ENCODE results near the gene TMEM271. TPM values are rescaled to one million over a fixed set of nuclear protein-coding genes. Genes with fewer than 3 reads are reported as not detected.

The TMEM271 gene
- total and polyA plus RNA-seq, 2 donors (not counting 3 experiments of a cell fraction or from before 2014, with no cell fraction given) = not detected

DNA sequence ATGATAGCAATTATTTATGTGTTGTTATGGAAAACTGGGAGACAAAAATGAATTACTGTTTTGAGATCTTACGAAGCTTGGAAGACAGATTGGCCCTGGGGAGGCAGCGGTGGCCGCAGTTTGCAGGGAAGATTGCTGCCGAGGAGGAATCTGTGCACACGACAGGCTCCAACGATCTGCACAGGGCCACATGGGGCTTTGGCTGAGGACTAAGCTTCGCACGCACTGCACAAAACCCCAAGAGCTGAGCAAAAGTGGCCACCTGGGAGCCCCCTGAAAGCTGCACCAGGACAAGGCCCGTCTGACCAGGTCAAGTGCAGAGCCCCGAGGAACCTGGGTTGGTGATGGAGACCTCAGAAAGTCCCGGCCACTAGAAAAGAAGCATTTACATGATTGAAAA lies 44.1 kb upstream of the TMEM271 start:
- H3K27me3 ChIP-seq (ENCODE audit: control insufficient read depth in 2 of 2, insufficient read depth in 2 of 2, low read length in 2 of 2) = no peaks in the 10 kb centered on the region
- intact Hi-C loops (cut with micrococcal nuclease) = no loop called here

DNA sequence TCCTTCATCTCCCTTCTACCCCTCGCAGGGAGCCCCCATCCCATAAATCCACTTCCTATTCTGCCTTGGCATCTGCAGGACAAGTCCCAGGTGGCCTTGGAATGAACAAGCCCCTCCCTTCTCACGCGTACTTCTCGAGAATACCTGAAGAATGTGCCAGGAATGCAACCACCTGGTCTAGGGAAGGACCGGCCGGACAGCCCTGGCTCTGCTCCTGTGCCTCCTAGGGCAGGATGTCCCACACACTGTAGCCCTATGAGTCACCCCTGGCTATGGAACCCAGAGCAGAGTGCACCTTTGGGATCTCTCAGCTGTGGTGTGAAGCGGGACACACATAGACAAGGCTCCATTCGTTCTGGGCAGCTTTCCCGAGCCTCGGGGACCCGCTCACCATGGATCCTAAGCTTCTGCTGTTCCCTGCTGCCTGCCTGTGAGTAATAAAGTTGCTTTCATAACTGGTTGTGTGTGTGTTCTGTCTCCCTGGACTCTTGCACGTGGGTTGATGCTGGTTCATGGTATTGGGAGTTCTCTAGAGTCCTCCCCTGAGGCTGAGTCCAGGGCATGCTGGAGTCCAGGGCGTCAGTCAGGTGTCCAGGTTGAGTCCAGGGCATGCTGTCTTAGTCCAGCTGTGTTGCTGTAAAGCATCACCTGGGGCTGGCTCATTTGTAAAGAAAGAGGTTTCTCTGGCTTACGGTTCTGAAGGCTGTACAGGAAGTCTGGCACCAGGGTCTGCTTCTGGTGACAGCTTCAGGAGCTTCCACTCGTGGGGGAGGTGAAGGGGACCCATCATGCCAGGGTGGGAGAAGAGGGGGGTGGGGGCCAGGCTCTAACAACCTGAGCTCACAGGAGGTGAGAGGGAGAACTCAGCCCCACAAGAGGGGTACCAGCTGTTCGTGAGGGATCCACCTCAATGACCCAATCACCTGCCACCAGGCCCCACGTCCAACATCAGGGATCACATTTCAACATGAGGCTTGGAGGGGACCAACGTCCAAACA lies 41.8 kb upstream of the TMEM271 start:
- Histone ChIP-seq H3K9me1 (replicated peaks; ENCODE audit: control insufficient read depth, extremely low read depth, insufficient read depth, low read length) (no peaks in the 10 kb centered on the region), H3K36me3 (ENCODE audit: control insufficient read depth in 2 of 2, extremely low read depth in 1 of 2, insufficient read depth in 2 of 2, low read length in 2 of 2) (no peaks in the 10 kb centered on the region), H3K27me3 (ENCODE audit: control insufficient read depth in 2 of 2, insufficient read depth in 2 of 2, low read length in 2 of 2) (no peaks in the 10 kb centered on the region), H3K9ac (replicated peaks; ENCODE audit: extremely low read depth, insufficient read depth, low read length) (no peak overlapping the region), H2AFZ (ENCODE audit: low read depth, low read length) (no peak overlapping the region), H4K20me1 (replicated peaks; ENCODE audit: control insufficient read depth, extremely low read depth, insufficient read depth, low read length) (no peaks in the 10 kb centered on the region), H3K9me3 (replicated peaks; ENCODE audit: control insufficient read depth, insufficient read depth, low read length) (no peaks in the 10 kb centered on the region), H3K27ac (ENCODE audit: insufficient read depth, low read depth, low read length) (no peak overlapping the region), H3K4me3 (replicated peaks in 1 of 3; ENCODE audit: insufficient read depth in 1 of 3, low read depth in 1 of 3, low read length in 3 of 3) (no peak overlapping the region), H3K4me2 (ENCODE audit: insufficient read depth, low read length) (no peak overlapping the region), H3K4me1 (ENCODE audit: control insufficient read depth, extremely low read depth, insufficient read depth, low read length) (no peaks in the 10 kb centered on the region), H3K79me2 (ENCODE audit: control insufficient read depth, insufficient read depth, low read length) (no peaks in the 10 kb centered on the region)
- intact Hi-C loops (cut with micrococcal nuclease) = no loop called here
- BruUV-seq (replicated peaks) = no TSS peak
- CTCF ChIA-PET = no interaction called here
- POLR2A ChIA-PET = no interaction called here
- FAIRE-seq = no peak
- no peak for DNase-seq (ENCODE audit: low read depth, low spot score)
- dilution Hi-C loops (cut with MboI; ENCODE audit: extremely low pct_ligation_motif_present, low sequenced_read_pairs) = no loop called here
- TF ChIP-seq EZH2 (IDR thresholded peaks at IDR 0.05; ENCODE audit: borderline replicate concordance, low read depth, low read length, severe bottlenecking) = no peak
- TF ChIP-seq GATA2 (IDR thresholded peaks at IDR 0.05; ENCODE audit: insufficient read depth, insufficient read length, low read depth, low read length) = no peak
- TF ChIP-seq, protein P1, sequence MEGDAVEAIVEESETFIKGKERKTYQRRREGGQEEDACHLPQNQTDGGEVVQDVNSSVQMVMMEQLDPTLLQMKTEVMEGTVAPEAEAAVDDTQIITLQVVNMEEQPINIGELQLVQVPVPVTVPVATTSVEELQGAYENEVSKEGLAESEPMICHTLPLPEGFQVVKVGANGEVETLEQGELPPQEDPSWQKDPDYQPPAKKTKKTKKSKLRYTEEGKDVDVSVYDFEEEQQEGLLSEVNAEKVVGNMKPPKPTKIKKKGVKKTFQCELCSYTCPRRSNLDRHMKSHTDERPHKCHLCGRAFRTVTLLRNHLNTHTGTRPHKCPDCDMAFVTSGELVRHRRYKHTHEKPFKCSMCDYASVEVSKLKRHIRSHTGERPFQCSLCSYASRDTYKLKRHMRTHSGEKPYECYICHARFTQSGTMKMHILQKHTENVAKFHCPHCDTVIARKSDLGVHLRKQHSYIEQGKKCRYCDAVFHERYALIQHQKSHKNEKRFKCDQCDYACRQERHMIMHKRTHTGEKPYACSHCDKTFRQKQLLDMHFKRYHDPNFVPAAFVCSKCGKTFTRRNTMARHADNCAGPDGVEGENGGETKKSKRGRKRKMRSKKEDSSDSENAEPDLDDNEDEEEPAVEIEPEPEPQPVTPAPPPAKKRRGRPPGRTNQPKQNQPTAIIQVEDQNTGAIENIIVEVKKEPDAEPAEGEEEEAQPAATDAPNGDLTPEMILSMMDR (IDR thresholded peaks at IDR 0.05; ENCODE audit: extremely low read depth in 1 of 2, insufficient read depth in 1 of 2, low read depth in 1 of 2, low read length in 2 of 2) = no peak
- TF ChIP-seq POLR2A (IDR thresholded peaks at IDR 0.05; ENCODE audit: low read depth, low read length) = no peak
- TF ChIP-seq FOS (IDR thresholded peaks at IDR 0.05; ENCODE audit: borderline replicate concordance, insufficient read depth, low read length) = no peak
- TF ChIP-seq, protein P2, sequence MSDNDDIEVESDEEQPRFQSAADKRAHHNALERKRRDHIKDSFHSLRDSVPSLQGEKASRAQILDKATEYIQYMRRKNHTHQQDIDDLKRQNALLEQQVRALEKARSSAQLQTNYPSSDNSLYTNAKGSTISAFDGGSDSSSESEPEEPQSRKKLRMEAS (IDR thresholded peaks at IDR 0.05; ENCODE audit: insufficient read depth, insufficient read length) = no peak
- no peak for TF ChIP-seq MYC (IDR thresholded peaks at IDR 0.05; ENCODE audit: low read depth, low read length)
- TF ChIP-seq JUN (IDR thresholded peaks at IDR 0.05; ENCODE audit: borderline replicate concordance, insufficient read depth, insufficient read length, low read depth) = no peak
- TF ChIP-seq POLR2AphosphoS5 (IDR thresholded peaks at IDR 0.05; ENCODE audit: insufficient read depth, low read depth, low read length) = no peak

More for the DNA sequence above, 44.1 kb upstream of the TMEM271 start:
- POLR2A ChIA-PET = no interaction called here
- Histone ChIP-seq H3K36me3 (ENCODE audit: control insufficient read depth in 2 of 2, extremely low read depth in 1 of 2, insufficient read depth in 2 of 2, low read length in 2 of 2) (no peaks in the 10 kb centered on the region), H3K4me2 (ENCODE audit: insufficient read depth, low read length) (no peak overlapping the region), H3K9ac (replicated peaks; ENCODE audit: extremely low read depth, insufficient read depth, low read length) (no peak overlapping the region), H3K4me1 (ENCODE audit: control insufficient read depth, extremely low read depth, insufficient read depth, low read length) (no peaks in the 10 kb centered on the region), H3K4me3 (replicated peaks in 1 of 3; ENCODE audit: insufficient read depth in 1 of 3, low read depth in 1 of 3, low read length in 3 of 3) (no peak overlapping the region), H3K9me3 (replicated peaks; ENCODE audit: control insufficient read depth, insufficient read depth, low read length) (no peaks in the 10 kb centered on the region), H3K27ac (ENCODE audit: insufficient read depth, low read depth, low read length) (no peak overlapping the region), H3K9me1 (replicated peaks; ENCODE audit: control insufficient read depth, extremely low read depth, insufficient read depth, low read length) (no peaks in the 10 kb centered on the region), H2AFZ (ENCODE audit: low read depth, low read length) (no peak overlapping the region), H4K20me1 (replicated peaks; ENCODE audit: control insufficient read depth, extremely low read depth, insufficient read depth, low read length) (no peaks in the 10 kb centered on the region), H3K79me2 (ENCODE audit: control insufficient read depth, insufficient read depth, low read length) (no peaks in the 10 kb centered on the region)
- FAIRE-seq (no peak), DNase-seq (ENCODE audit: low read depth, low spot score) (no peak)
- TF ChIP-seq, protein P2 (IDR thresholded peaks at IDR 0.05; ENCODE audit: insufficient read depth, insufficient read length) = no peak
- TF ChIP-seq GATA2 (IDR thresholded peaks at IDR 0.05; ENCODE audit: insufficient read depth, insufficient read length, low read depth, low read length) (no peak), FOS (IDR thresholded peaks at IDR 0.05; ENCODE audit: borderline replicate concordance, insufficient read depth, low read length) (no peak), EZH2 (IDR thresholded peaks at IDR 0.05; ENCODE audit: borderline replicate concordance, low read depth, low read length, severe bottlenecking) (no peak), JUN (IDR thresholded peaks at IDR 0.05; ENCODE audit: borderline replicate concordance, insufficient read depth, insufficient read length, low read depth) (no peak), POLR2AphosphoS5 (IDR thresholded peaks at IDR 0.05; ENCODE audit: insufficient read depth, low read depth, low read length) (no peak)
- no TSS peak for BruUV-seq (replicated peaks)
- CTCF ChIA-PET = no interaction called here
- dilution Hi-C loops (cut with MboI; ENCODE audit: extremely low pct_ligation_motif_present, low sequenced_read_pairs) = no loop called here

Data from endothelial cell of umbilical vein (primary cell).